Panc1 (cell line): ENCODE results near the gene MFSD2A.

Experiments used
- POLR2AphosphoS5 ChIP-seq: IDR thresholded peaks from 2 replicates; pipeline ENCODE4 v1.6.1; 2012; ENCODE audit warnings: mild to moderate bottlenecking, low read depth, low read length, moderate library complexity
- TF ChIP-seq, protein P1 (sequence below): fragments of 450-650 bp; IDR thresholded peaks from 2 replicates; pipeline ENCODE4 v1.5.1; 2017; ENCODE audit warnings: mild to moderate bottlenecking
- TF ChIP-seq, protein P2 (sequence below), 2 experiments: IDR thresholded peaks; 2 replicates each; pipeline ENCODE4 v1.6.1; 2011 to 2012; ENCODE audit warnings: low read depth in 2 of 2, control low read depth in 1 of 2, low read length in 1 of 2, mild to moderate bottlenecking in 1 of 2, moderate library complexity in 1 of 2; ENCODE audit not compliant: insufficient read depth in 1 of 2

DNA sequence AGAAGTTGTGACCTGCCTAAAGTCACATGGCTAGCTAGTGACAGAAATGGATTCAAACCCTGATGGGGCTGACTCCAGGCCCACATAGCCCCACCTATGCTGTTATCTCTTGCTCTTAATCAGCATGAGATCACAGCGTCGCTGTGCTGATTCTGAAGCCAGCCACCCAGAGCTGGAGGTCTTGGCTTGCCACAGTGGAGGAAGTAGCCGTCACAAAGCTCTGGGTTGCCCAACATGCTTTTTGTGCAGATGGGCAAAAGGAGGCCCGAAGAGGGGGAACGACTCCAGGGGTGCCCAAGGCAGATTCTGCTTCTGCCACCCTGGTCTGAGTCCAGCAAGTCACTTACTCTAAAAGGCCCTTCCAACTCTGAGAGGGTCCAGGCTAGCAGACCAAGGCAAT is 14.7 kb upstream of the MFSD2A start:
- TF ChIP-seq, protein P1, sequence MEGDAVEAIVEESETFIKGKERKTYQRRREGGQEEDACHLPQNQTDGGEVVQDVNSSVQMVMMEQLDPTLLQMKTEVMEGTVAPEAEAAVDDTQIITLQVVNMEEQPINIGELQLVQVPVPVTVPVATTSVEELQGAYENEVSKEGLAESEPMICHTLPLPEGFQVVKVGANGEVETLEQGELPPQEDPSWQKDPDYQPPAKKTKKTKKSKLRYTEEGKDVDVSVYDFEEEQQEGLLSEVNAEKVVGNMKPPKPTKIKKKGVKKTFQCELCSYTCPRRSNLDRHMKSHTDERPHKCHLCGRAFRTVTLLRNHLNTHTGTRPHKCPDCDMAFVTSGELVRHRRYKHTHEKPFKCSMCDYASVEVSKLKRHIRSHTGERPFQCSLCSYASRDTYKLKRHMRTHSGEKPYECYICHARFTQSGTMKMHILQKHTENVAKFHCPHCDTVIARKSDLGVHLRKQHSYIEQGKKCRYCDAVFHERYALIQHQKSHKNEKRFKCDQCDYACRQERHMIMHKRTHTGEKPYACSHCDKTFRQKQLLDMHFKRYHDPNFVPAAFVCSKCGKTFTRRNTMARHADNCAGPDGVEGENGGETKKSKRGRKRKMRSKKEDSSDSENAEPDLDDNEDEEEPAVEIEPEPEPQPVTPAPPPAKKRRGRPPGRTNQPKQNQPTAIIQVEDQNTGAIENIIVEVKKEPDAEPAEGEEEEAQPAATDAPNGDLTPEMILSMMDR, result no peak
- TF ChIP-seq, protein P2, sequence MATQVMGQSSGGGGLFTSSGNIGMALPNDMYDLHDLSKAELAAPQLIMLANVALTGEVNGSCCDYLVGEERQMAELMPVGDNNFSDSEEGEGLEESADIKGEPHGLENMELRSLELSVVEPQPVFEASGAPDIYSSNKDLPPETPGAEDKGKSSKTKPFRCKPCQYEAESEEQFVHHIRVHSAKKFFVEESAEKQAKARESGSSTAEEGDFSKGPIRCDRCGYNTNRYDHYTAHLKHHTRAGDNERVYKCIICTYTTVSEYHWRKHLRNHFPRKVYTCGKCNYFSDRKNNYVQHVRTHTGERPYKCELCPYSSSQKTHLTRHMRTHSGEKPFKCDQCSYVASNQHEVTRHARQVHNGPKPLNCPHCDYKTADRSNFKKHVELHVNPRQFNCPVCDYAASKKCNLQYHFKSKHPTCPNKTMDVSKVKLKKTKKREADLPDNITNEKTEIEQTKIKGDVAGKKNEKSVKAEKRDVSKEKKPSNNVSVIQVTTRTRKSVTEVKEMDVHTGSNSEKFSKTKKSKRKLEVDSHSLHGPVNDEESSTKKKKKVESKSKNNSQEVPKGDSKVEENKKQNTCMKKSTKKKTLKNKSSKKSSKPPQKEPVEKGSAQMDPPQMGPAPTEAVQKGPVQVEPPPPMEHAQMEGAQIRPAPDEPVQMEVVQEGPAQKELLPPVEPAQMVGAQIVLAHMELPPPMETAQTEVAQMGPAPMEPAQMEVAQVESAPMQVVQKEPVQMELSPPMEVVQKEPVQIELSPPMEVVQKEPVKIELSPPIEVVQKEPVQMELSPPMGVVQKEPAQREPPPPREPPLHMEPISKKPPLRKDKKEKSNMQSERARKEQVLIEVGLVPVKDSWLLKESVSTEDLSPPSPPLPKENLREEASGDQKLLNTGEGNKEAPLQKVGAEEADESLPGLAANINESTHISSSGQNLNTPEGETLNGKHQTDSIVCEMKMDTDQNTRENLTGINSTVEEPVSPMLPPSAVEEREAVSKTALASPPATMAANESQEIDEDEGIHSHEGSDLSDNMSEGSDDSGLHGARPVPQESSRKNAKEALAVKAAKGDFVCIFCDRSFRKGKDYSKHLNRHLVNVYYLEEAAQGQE (IDR thresholded peaks at IDR 0.05; ENCODE audit: insufficient read depth in 1 of 2, low read depth in 2 of 2, low read length in 1 of 2), result no peak
- no peak for TF ChIP-seq POLR2AphosphoS5
